ENCODE data around the gene POU3F2.

POU3F2 gene

GRCh38 chr6:98828941-98829411 lies 5.4 kb upstream of the POU3F2 start:
- no peaks in the 10 kb centered on the region for H4K20me1 ChIP-seq (ENCODE audit: insufficient read depth, low read length)
- H3K27ac ChIP-seq (ENCODE audit: low read length): no peak overlapping the region
- H3K4me2 ChIP-seq (ENCODE audit: low read length): no peak overlapping the region
- H3K9me3 ChIP-seq (ENCODE audit: insufficient read depth, low read length): no peaks in the 10 kb centered on the region
- no peak for TF ChIP-seq EZH2phosphoT487 (IDR thresholded peaks at IDR 0.05; ENCODE audit: low read depth)
- TF ChIP-seq, protein P1, sequence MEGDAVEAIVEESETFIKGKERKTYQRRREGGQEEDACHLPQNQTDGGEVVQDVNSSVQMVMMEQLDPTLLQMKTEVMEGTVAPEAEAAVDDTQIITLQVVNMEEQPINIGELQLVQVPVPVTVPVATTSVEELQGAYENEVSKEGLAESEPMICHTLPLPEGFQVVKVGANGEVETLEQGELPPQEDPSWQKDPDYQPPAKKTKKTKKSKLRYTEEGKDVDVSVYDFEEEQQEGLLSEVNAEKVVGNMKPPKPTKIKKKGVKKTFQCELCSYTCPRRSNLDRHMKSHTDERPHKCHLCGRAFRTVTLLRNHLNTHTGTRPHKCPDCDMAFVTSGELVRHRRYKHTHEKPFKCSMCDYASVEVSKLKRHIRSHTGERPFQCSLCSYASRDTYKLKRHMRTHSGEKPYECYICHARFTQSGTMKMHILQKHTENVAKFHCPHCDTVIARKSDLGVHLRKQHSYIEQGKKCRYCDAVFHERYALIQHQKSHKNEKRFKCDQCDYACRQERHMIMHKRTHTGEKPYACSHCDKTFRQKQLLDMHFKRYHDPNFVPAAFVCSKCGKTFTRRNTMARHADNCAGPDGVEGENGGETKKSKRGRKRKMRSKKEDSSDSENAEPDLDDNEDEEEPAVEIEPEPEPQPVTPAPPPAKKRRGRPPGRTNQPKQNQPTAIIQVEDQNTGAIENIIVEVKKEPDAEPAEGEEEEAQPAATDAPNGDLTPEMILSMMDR (IDR thresholded peaks at IDR 0.05; ENCODE audit: low read depth, low read length): no peak
- H3K4me3 ChIP-seq (ENCODE audit: low read length): no peak overlapping the region
- H3K9ac ChIP-seq (ENCODE audit: low read length): no peak overlapping the region
- H2AFZ ChIP-seq (ENCODE audit: low read depth, low read length): no peak overlapping the region
- H3K4me1 ChIP-seq (ENCODE audit: low read length): no peaks in the 10 kb centered on the region
- H3K79me2 ChIP-seq (ENCODE audit: low read length): no peaks in the 10 kb centered on the region
- H3K36me3 ChIP-seq (replicated peaks; ENCODE audit: low read depth, low read length): no peaks in the 10 kb centered on the region
- H3K27me3 ChIP-seq (ENCODE audit: low read depth, low read length): no peaks in the 10 kb centered on the region

- Histone ChIP-seq H2AFZ (ENCODE audit: low read depth, low read length) (no peak overlapping the region), H3K27ac (ENCODE audit: low read length) (no peak overlapping the region), H3K9ac (ENCODE audit: low read length) (no peak overlapping the region), H3K9me3 (ENCODE audit: insufficient read depth, low read length) (no peaks in the 10 kb centered on the region), H3K4me1 (ENCODE audit: low read length) (no peaks in the 10 kb centered on the region), H3K4me3 (ENCODE audit: low read length) (no peak overlapping the region), H3K27me3 (ENCODE audit: low read depth, low read length) (no peaks in the 10 kb centered on the region), H3K4me2 (ENCODE audit: low read length) (no peak overlapping the region), H3K36me3 (replicated peaks; ENCODE audit: low read depth, low read length) (no peaks in the 10 kb centered on the region), H4K20me1 (ENCODE audit: insufficient read depth, low read length) (no peaks in the 10 kb centered on the region), H3K79me2 (ENCODE audit: low read length) (no peaks in the 10 kb centered on the region)
- TF ChIP-seq EZH2phosphoT487 (IDR thresholded peaks at IDR 0.05; ENCODE audit: low read depth): no peak
- TF ChIP-seq, protein P1 (IDR thresholded peaks at IDR 0.05; ENCODE audit: low read depth, low read length): no peak
These were observed 4.2 kb upstream of the POU3F2 start for GRCh38 chr6:98830146-98830545.

GRCh38 chr6:98831057-98831958 lies 3.1 kb upstream of the POU3F2 start:
- H3K79me2 ChIP-seq (ENCODE audit: low read length): no peaks in the 10 kb centered on the region
- H3K9me3 ChIP-seq (ENCODE audit: insufficient read depth, low read length): no peaks in the 10 kb centered on the region
- no peak overlapping the region for H3K4me3 ChIP-seq (ENCODE audit: low read length)
- H4K20me1 ChIP-seq (ENCODE audit: insufficient read depth, low read length): no peaks in the 10 kb centered on the region
- no peaks in the 10 kb centered on the region for H3K4me1 ChIP-seq (ENCODE audit: low read length)
- H3K4me2 ChIP-seq (ENCODE audit: low read length): no peak overlapping the region
- H3K36me3 ChIP-seq (replicated peaks; ENCODE audit: low read depth, low read length): no peaks in the 10 kb centered on the region
- TF ChIP-seq EZH2phosphoT487 (IDR thresholded peaks at IDR 0.05; ENCODE audit: low read depth): no peak
- TF ChIP-seq, protein P1 (IDR thresholded peaks at IDR 0.05; ENCODE audit: low read depth, low read length): no peak
- no peak overlapping the region for H2AFZ ChIP-seq (ENCODE audit: low read depth, low read length)
- H3K27ac ChIP-seq (ENCODE audit: low read length): no peak overlapping the region
- no peaks in the 10 kb centered on the region for H3K27me3 ChIP-seq (ENCODE audit: low read depth, low read length)
- no peak overlapping the region for H3K9ac ChIP-seq (ENCODE audit: low read length)

- H2AFZ ChIP-seq (ENCODE audit: low read depth, low read length): no peak overlapping the region
- no peak overlapping the region for H3K9ac ChIP-seq (ENCODE audit: low read length)
- H3K79me2 ChIP-seq (ENCODE audit: low read length): no peaks in the 10 kb centered on the region
- no peak overlapping the region for H3K4me3 ChIP-seq (ENCODE audit: low read length)
- no peaks in the 10 kb centered on the region for H3K27me3 ChIP-seq (ENCODE audit: low read depth, low read length)
- H3K27ac ChIP-seq (ENCODE audit: low read length): no peak overlapping the region
- H3K36me3 ChIP-seq (replicated peaks; ENCODE audit: low read depth, low read length): no peaks in the 10 kb centered on the region
- H3K9me3 ChIP-seq (ENCODE audit: insufficient read depth, low read length): no peaks in the 10 kb centered on the region
- H4K20me1 ChIP-seq (ENCODE audit: insufficient read depth, low read length): no peaks in the 10 kb centered on the region
- H3K4me2 ChIP-seq (ENCODE audit: low read length): no peak overlapping the region
- TF ChIP-seq, protein P1 (IDR thresholded peaks at IDR 0.05; ENCODE audit: low read depth, low read length): no peak
- no peak for TF ChIP-seq EZH2phosphoT487 (IDR thresholded peaks at IDR 0.05; ENCODE audit: low read depth)
- H3K4me1 ChIP-seq (ENCODE audit: low read length): no peaks in the 10 kb centered on the region
These were observed 2.5 kb upstream of the POU3F2 start for GRCh38 chr6:98831959-98832283.
